H1 (cell line): ENCODE data around the gene LRRC15. TPM values are rescaled to one million over a fixed set of nuclear protein-coding genes. Genes with fewer than 3 reads are reported as not detected.

ENCODE experiments used
- CTBP2 ChIP-seq: IDR thresholded peaks from 2 replicates; pipeline ENCODE4 v1.7.0; 2011; ENCODE audit warnings: borderline replicate concordance, mild to moderate bottlenecking, moderate library complexity, mixed read lengths, low read length; ENCODE audit not compliant: insufficient read depth, insufficient read length
- EGR1 ChIP-seq: IDR thresholded peaks from 2 replicates; pipeline ENCODE4 v1.6.1; 2011; ENCODE audit warnings: low read depth, low read length, borderline replicate concordance
- POU5F1 ChIP-seq: IDR thresholded peaks from 2 replicates; pipeline ENCODE4 v1.6.1; 2011; ENCODE audit warnings: low read depth, mild to moderate bottlenecking, low read length, moderate library complexity
- RXRA ChIP-seq: IDR thresholded peaks from 2 replicates; pipeline ENCODE4 v1.6.1; 2011; ENCODE audit warnings: low read depth, mild to moderate bottlenecking, low read length, moderate library complexity; ENCODE audit not compliant: insufficient read depth
- SIX5 ChIP-seq: IDR thresholded peaks from 2 replicates; pipeline ENCODE4 v1.6.1; 2011; ENCODE audit warnings: mild to moderate bottlenecking, low read depth, low read length
- TEAD4 ChIP-seq: IDR thresholded peaks from 2 replicates; pipeline ENCODE4 v1.6.1; 2012; ENCODE audit warnings: low read depth, low read length, inconsistent platforms, mixed read lengths
- polyA plus RNA-seq, 7 experiments: library from polyadenylated mRNA; depleted of rRNA in 3 of 7; stranded (reverse) in 5 of 7; unstranded in 2 of 7; fragments of >200 nt in 5 of 7; fragments of 200-250 nt in 2 of 7; gene quantifications; 1 replicate in 5 of 7; 2 replicates in 1 of 7; 4 replicates in 1 of 7; pipeline versions ENCODE4 v1.2.1 to v1.2.3, GENCODE V29; 2011 to 2013; ENCODE audit warnings: missing spikeins in 2 of 7, mixed read lengths in 2 of 7
- total RNA-seq: library from RNA; stranded (reverse); fragmentation: NEBNext Ultra II Directional; extraction: Animal tissue kit (Norgen Biotek cat#: 25700); gene quantifications from 2 replicates; pipeline ENCODE4 v1.2.1, GENCODE V29; 2021
- TF ChIP-seq, protein P1 (sequence below): IDR thresholded peaks from 2 replicates; pipeline ENCODE4 v1.6.1; 2011; ENCODE audit warnings: low read length, improper control_type of control experiment
- TF ChIP-seq, protein P2 (sequence below): fragments of 300-600 bp; sonication (generic); IDR thresholded peaks from 2 replicates; pipeline ENCODE4 v1.7.1; 2012; ENCODE audit warnings: low read length, moderate library complexity, mild to moderate bottlenecking, inconsistent platforms; ENCODE audit not compliant: insufficient replicate concordance

Gene LRRC15
- total and polyA plus RNA-seq, 2 of the 8 experiments (the other 6 are each of a cell fraction or from before 2014, with no cell fraction given), result 0.15 to 0.37 TPM

DNA sequence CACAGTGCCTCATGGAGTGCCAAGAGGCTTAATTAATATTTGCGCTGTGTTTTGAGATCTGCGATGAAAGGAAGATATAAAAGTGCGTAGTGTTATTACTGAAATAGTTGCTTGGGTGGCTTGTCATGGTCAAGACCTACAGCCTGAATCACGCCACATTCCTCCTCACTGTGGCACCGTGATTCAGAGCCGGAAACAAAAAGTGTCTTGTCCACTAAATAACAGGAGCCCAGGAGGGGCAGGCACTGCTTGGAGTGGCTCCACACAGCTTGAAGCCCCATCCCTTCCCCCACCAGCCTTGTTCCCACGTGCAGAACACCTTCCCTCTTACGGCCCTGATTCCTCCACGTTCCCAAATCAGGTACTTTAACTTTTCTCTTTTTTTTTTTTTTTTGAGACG lies 1.2 kb upstream of the LRRC15 start (continued):
- no peak for TF ChIP-seq POU5F1
- no peak for TF ChIP-seq RXRA
- TF ChIP-seq TEAD4, result no peak
- TF ChIP-seq, protein P1, sequence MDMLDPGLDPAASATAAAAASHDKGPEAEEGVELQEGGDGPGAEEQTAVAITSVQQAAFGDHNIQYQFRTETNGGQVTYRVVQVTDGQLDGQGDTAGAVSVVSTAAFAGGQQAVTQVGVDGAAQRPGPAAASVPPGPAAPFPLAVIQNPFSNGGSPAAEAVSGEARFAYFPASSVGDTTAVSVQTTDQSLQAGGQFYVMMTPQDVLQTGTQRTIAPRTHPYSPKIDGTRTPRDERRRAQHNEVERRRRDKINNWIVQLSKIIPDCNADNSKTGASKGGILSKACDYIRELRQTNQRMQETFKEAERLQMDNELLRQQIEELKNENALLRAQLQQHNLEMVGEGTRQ, result no peak
- no peak for TF ChIP-seq SIX5
- TF ChIP-seq, protein P2, sequence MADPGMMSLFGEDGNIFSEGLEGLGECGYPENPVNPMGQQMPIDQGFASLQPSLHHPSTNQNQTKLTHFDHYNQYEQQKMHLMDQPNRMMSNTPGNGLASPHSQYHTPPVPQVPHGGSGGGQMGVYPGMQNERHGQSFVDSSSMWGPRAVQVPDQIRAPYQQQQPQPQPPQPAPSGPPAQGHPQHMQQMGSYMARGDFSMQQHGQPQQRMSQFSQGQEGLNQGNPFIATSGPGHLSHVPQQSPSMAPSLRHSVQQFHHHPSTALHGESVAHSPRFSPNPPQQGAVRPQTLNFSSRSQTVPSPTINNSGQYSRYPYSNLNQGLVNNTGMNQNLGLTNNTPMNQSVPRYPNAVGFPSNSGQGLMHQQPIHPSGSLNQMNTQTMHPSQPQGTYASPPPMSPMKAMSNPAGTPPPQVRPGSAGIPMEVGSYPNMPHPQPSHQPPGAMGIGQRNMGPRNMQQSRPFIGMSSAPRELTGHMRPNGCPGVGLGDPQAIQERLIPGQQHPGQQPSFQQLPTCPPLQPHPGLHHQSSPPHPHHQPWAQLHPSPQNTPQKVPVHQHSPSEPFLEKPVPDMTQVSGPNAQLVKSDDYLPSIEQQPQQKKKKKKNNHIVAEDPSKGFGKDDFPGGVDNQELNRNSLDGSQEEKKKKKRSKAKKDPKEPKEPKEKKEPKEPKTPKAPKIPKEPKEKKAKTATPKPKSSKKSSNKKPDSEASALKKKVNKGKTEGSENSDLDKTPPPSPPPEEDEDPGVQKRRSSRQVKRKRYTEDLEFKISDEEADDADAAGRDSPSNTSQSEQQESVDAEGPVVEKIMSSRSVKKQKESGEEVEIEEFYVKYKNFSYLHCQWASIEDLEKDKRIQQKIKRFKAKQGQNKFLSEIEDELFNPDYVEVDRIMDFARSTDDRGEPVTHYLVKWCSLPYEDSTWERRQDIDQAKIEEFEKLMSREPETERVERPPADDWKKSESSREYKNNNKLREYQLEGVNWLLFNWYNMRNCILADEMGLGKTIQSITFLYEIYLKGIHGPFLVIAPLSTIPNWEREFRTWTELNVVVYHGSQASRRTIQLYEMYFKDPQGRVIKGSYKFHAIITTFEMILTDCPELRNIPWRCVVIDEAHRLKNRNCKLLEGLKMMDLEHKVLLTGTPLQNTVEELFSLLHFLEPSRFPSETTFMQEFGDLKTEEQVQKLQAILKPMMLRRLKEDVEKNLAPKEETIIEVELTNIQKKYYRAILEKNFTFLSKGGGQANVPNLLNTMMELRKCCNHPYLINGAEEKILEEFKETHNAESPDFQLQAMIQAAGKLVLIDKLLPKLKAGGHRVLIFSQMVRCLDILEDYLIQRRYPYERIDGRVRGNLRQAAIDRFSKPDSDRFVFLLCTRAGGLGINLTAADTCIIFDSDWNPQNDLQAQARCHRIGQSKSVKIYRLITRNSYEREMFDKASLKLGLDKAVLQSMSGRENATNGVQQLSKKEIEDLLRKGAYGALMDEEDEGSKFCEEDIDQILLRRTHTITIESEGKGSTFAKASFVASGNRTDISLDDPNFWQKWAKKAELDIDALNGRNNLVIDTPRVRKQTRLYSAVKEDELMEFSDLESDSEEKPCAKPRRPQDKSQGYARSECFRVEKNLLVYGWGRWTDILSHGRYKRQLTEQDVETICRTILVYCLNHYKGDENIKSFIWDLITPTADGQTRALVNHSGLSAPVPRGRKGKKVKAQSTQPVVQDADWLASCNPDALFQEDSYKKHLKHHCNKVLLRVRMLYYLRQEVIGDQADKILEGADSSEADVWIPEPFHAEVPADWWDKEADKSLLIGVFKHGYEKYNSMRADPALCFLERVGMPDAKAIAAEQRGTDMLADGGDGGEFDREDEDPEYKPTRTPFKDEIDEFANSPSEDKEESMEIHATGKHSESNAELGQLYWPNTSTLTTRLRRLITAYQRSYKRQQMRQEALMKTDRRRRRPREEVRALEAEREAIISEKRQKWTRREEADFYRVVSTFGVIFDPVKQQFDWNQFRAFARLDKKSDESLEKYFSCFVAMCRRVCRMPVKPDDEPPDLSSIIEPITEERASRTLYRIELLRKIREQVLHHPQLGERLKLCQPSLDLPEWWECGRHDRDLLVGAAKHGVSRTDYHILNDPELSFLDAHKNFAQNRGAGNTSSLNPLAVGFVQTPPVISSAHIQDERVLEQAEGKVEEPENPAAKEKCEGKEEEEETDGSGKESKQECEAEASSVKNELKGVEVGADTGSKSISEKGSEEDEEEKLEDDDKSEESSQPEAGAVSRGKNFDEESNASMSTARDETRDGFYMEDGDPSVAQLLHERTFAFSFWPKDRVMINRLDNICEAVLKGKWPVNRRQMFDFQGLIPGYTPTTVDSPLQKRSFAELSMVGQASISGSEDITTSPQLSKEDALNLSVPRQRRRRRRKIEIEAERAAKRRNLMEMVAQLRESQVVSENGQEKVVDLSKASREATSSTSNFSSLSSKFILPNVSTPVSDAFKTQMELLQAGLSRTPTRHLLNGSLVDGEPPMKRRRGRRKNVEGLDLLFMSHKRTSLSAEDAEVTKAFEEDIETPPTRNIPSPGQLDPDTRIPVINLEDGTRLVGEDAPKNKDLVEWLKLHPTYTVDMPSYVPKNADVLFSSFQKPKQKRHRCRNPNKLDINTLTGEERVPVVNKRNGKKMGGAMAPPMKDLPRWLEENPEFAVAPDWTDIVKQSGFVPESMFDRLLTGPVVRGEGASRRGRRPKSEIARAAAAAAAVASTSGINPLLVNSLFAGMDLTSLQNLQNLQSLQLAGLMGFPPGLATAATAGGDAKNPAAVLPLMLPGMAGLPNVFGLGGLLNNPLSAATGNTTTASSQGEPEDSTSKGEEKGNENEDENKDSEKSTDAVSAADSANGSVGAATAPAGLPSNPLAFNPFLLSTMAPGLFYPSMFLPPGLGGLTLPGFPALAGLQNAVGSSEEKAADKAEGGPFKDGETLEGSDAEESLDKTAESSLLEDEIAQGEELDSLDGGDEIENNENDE, result no peak
- no peak for TF ChIP-seq CTBP2
- no peak for TF ChIP-seq EGR1
- TF ChIP-seq, all 59 proteins: peak for 0
